ENCODE data around the gene FAM227B.

The FAM227B gene

DNA sequence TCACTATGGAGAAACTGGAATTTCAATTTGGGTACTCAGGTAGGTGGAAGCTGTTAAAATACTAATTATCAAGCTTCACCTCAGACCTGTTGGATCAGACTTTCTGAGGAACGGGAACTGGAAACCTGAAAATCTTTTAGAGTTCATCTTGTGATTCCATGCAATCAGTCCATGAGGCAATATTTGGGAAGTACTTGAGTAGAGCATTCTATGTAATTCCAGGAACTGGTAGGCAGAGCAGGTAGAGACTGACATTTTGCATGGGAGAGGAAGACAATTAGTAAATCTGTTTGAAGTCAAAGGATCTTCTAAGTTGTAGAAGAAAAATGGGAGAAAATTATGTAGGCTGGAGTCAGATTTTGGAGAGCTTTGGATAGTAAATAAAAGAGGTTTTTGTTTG is 154.5 kb downstream of the FAM227B start:
- H4K8ac ChIP-seq (ENCODE audit: low read depth, low read length), result no peak overlapping the region
- no peak overlapping the region for H2BK120ac ChIP-seq (ENCODE audit: low read depth, low read length)
- no peak for DNase-seq
- no peak overlapping the region for H2AK5ac ChIP-seq (ENCODE audit: low read length)
- no peak overlapping the region for H3K18ac ChIP-seq (ENCODE audit: low read length)
- H3K27ac ChIP-seq (ENCODE audit: low read depth, low read length), result no peak overlapping the region
- H3K4me2 ChIP-seq (ENCODE audit: low read length), result no peak overlapping the region
- H3K27me3 ChIP-seq (ENCODE audit: insufficient read depth, low read length, poor library complexity), result no peaks in the 10 kb centered on the region
- H3K4me3 ChIP-seq (ENCODE audit: low read length), result no peak overlapping the region
- no peak overlapping the region for H3K56ac ChIP-seq (ENCODE audit: low read length)
- H3K79me1 ChIP-seq (ENCODE audit: low read length), result no peaks in the 10 kb centered on the region
- no peak overlapping the region for H2BK5ac ChIP-seq (ENCODE audit: low read length)
- H3K4ac ChIP-seq (ENCODE audit: low read depth, low read length), result no peak overlapping the region
- no peak overlapping the region for H3K9ac ChIP-seq (ENCODE audit: low read length)
- no peak overlapping the region for H3K23ac ChIP-seq (ENCODE audit: low read length)
- no peak overlapping the region for H4K5ac ChIP-seq (ENCODE audit: low read length)
- no peaks in the 10 kb centered on the region for H3K36me3 ChIP-seq (ENCODE audit: control insufficient read depth, insufficient read depth, low read length)
- no peak overlapping the region for H2BK15ac ChIP-seq (replicated peaks; ENCODE audit: low read depth)
- no CpG with 5 or more reads among the region's 1 CpG for WGBS (ENCODE audit: extremely low coverage, insufficient coverage, low lambda C conversion rate)
- no peaks in the 10 kb centered on the region for H3K79me2 ChIP-seq (ENCODE audit: control insufficient read depth, insufficient read depth, low read length)
- H3K4me1 ChIP-seq (ENCODE audit: control insufficient read depth, low read depth, low read length), result no peaks in the 10 kb centered on the region

DNA sequence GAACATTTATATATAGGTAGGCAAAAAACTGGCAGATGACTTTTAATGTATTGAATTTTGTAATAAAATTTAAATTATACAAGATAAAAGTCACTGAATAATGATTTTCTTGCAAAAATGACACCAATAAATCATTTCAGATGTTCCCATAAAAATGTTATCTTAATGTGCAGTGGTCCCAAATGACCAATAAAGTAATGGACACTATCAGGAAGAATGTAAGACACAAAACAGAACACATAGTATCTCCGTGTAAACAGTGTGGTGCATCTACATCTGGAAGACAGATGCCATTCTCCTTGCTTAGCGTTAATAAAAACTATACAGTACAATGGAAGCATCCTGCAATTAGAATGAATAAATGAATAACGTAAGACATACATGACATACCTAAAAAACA is 156.1 kb downstream of the FAM227B start:
- Histone ChIP-seq H3K4me1 (ENCODE audit: control insufficient read depth, low read depth, low read length) (no peaks in the 10 kb centered on the region), H4K8ac (ENCODE audit: low read depth, low read length) (no peak overlapping the region), H2BK15ac (replicated peaks; ENCODE audit: low read depth) (no peak overlapping the region), H3K4ac (ENCODE audit: low read depth, low read length) (no peak overlapping the region), H4K5ac (ENCODE audit: low read length) (no peak overlapping the region), H3K79me2 (ENCODE audit: control insufficient read depth, insufficient read depth, low read length) (no peaks in the 10 kb centered on the region), H3K27ac (ENCODE audit: low read depth, low read length) (no peak overlapping the region), H3K18ac (ENCODE audit: low read length) (no peak overlapping the region), H2AK5ac (ENCODE audit: low read length) (no peak overlapping the region), H2BK120ac (ENCODE audit: low read depth, low read length) (no peak overlapping the region), H3K36me3 (ENCODE audit: control insufficient read depth, insufficient read depth, low read length) (no peaks in the 10 kb centered on the region), H2BK5ac (ENCODE audit: low read length) (no peak overlapping the region), H3K56ac (ENCODE audit: low read length) (no peak overlapping the region), H3K4me3 (ENCODE audit: low read length) (no peak overlapping the region), H3K9ac (ENCODE audit: low read length) (no peak overlapping the region), H3K23ac (ENCODE audit: low read length) (no peak overlapping the region), H3K79me1 (ENCODE audit: low read length) (no peaks in the 10 kb centered on the region), H3K27me3 (ENCODE audit: insufficient read depth, low read length, poor library complexity) (no peaks in the 10 kb centered on the region), H3K4me2 (ENCODE audit: low read length) (no peak overlapping the region)
- no CpG with 5 or more reads among the region's 3 CpGs for WGBS (ENCODE audit: extremely low coverage, insufficient coverage, low lambda C conversion rate)
- DNase-seq, result no peak

DNA sequence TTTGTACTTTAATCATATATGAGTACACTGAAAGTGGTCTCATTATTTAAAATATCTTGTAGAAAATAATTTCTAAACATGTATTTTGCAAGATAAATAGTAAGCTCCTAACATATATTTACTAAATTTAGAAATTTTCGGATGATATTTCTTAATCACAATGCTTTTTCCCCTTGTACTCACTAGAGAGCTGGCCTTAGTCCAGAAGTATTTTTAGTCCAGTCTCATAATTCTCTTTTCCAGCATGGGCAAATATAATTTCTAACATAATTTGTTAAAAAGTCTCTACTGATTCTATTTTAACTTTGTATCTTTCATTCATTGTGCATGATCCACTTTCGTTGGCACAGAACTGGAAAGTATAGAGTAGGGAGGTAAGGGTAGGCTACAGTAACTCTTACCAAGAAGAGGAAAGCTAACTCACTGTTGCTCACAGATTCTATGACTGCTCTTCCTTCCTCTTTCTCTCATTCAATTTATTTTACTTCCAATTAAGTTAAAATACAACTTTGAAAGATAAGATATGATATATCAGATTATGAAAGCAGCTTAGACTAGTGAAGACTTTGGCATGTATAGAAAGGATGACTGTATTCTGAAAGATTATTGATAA is 158.3 kb downstream of the FAM227B start:
- Histone ChIP-seq H3K18ac (ENCODE audit: low read length) (no peak overlapping the region), H3K36me3 (ENCODE audit: control insufficient read depth, insufficient read depth, low read length) (no peaks in the 10 kb centered on the region), H3K56ac (ENCODE audit: low read length) (no peak overlapping the region), H3K79me1 (ENCODE audit: low read length) (no peaks in the 10 kb centered on the region), H3K79me2 (ENCODE audit: control insufficient read depth, insufficient read depth, low read length) (no peaks in the 10 kb centered on the region), H4K8ac (ENCODE audit: low read depth, low read length) (no peak overlapping the region), H2AK5ac (ENCODE audit: low read length) (no peak overlapping the region), H4K5ac (ENCODE audit: low read length) (no peak overlapping the region), H2BK15ac (replicated peaks; ENCODE audit: low read depth) (no peak overlapping the region), H3K4me1 (ENCODE audit: control insufficient read depth, low read depth, low read length) (no peaks in the 10 kb centered on the region), H3K4me3 (ENCODE audit: low read length) (no peak overlapping the region), H3K4ac (ENCODE audit: low read depth, low read length) (no peak overlapping the region), H3K27ac (ENCODE audit: low read depth, low read length) (no peak overlapping the region), H2BK120ac (ENCODE audit: low read depth, low read length) (no peak overlapping the region), H3K9ac (ENCODE audit: low read length) (no peak overlapping the region), H3K27me3 (ENCODE audit: insufficient read depth, low read length, poor library complexity) (no peaks in the 10 kb centered on the region), H3K23ac (ENCODE audit: low read length) (no peak overlapping the region), H3K4me2 (ENCODE audit: low read length) (no peak overlapping the region), H2BK5ac (ENCODE audit: low read length) (no peak overlapping the region)
- no CpG with 5 or more reads among the region's 2 CpGs for WGBS (ENCODE audit: extremely low coverage, insufficient coverage, low lambda C conversion rate)
- DNase-seq, result no peak

DNA sequence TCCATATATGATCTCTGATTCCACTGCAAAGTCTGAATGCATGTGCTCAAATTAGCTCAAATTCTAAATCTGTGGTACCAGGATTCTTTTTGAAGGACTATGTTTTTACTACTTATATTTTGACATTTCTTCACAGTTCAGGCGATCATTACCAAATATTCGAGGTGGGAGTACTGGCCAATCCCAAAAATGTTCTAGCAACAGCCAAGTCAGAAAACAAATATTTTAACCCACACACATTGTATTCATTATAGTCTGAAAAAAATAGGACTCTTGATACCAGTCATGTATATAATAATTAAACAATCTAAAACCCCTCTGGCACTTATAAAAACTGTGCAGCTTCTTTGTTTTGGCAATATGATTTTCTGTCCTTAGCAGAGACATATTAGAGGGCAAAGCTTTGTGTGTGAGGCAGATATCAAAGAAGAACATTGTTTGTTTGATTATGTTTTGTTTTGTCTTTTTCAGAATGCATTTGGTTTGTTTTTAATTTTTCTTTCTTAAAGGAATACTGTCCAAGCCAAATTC is 160.1 kb downstream of the FAM227B start:
- H3K56ac ChIP-seq (ENCODE audit: low read length), result no peak overlapping the region
- no peak overlapping the region for H2AK5ac ChIP-seq (ENCODE audit: low read length)
- WGBS (ENCODE audit: extremely low coverage, insufficient coverage, low lambda C conversion rate), result no CpG with 5 or more reads among the region's 2 CpGs
- no peak for DNase-seq
- no peak overlapping the region for H2BK120ac ChIP-seq (ENCODE audit: low read depth, low read length)
- no peaks in the 10 kb centered on the region for H3K27me3 ChIP-seq (ENCODE audit: insufficient read depth, low read length, poor library complexity)
- H3K9ac ChIP-seq (ENCODE audit: low read length), result no peak overlapping the region
- no peak overlapping the region for H3K4me3 ChIP-seq (ENCODE audit: low read length)
- no peak overlapping the region for H4K8ac ChIP-seq (ENCODE audit: low read depth, low read length)
- no peaks in the 10 kb centered on the region for H3K36me3 ChIP-seq (ENCODE audit: control insufficient read depth, insufficient read depth, low read length)
- H2BK5ac ChIP-seq (ENCODE audit: low read length), result no peak overlapping the region
- H3K79me1 ChIP-seq (ENCODE audit: low read length), result no peaks in the 10 kb centered on the region
- H2BK15ac ChIP-seq (replicated peaks; ENCODE audit: low read depth), result no peak overlapping the region
- H3K4me1 ChIP-seq (ENCODE audit: control insufficient read depth, low read depth, low read length), result no peaks in the 10 kb centered on the region
- H3K79me2 ChIP-seq (ENCODE audit: control insufficient read depth, insufficient read depth, low read length), result no peaks in the 10 kb centered on the region
- H3K4me2 ChIP-seq (ENCODE audit: low read length), result no peak overlapping the region
- H4K5ac ChIP-seq (ENCODE audit: low read length), result no peak overlapping the region
- H3K18ac ChIP-seq (ENCODE audit: low read length), result no peak overlapping the region
- no peak overlapping the region for H3K4ac ChIP-seq (ENCODE audit: low read depth, low read length)
- no peak overlapping the region for H3K23ac ChIP-seq (ENCODE audit: low read length)
- no peak overlapping the region for H3K27ac ChIP-seq (ENCODE audit: low read depth, low read length)

DNA sequence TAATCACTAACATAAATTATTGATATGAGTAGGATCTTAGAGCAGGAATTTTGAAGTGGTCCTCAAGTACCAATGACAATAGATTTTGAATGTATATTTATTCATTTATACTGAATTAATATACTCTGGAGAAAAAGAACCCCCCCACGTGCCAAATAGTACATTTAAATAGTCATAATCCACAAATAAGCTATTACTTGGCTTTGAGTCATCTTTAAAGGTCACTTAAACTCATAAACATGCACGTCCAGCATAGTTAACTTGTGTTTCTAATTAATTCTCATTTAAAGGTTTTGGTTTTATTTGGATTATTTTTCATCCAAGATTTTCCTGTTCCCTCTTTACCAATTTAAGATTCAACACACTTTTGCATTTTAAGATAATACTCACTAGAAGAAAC is 162.5 kb downstream of the FAM227B start:
- Histone ChIP-seq H3K36me3 (ENCODE audit: control insufficient read depth, insufficient read depth, low read length) (no peaks in the 10 kb centered on the region), H2AK5ac (ENCODE audit: low read length) (no peak overlapping the region), H3K27me3 (ENCODE audit: insufficient read depth, low read length, poor library complexity) (no peaks in the 10 kb centered on the region), H3K4me1 (ENCODE audit: control insufficient read depth, low read depth, low read length) (no peaks in the 10 kb centered on the region), H3K18ac (ENCODE audit: low read length) (no peak overlapping the region), H3K23ac (ENCODE audit: low read length) (no peak overlapping the region), H3K4me2 (ENCODE audit: low read length) (no peak overlapping the region), H4K5ac (ENCODE audit: low read length) (no peak overlapping the region), H3K27ac (ENCODE audit: low read depth, low read length) (no peak overlapping the region), H3K4me3 (ENCODE audit: low read length) (no peak overlapping the region), H3K79me1 (ENCODE audit: low read length) (no peaks in the 10 kb centered on the region), H3K79me2 (ENCODE audit: control insufficient read depth, insufficient read depth, low read length) (no peaks in the 10 kb centered on the region), H3K4ac (ENCODE audit: low read depth, low read length) (no peak overlapping the region), H2BK5ac (ENCODE audit: low read length) (no peak overlapping the region), H4K8ac (ENCODE audit: low read depth, low read length) (no peak overlapping the region), H2BK120ac (ENCODE audit: low read depth, low read length) (no peak overlapping the region), H2BK15ac (replicated peaks; ENCODE audit: low read depth) (no peak overlapping the region), H3K9ac (ENCODE audit: low read length) (no peak overlapping the region), H3K56ac (ENCODE audit: low read length) (no peak overlapping the region)
- no peak for DNase-seq
- no CpG with 5 or more reads among the region's 2 CpGs for WGBS (ENCODE audit: extremely low coverage, insufficient coverage, low lambda C conversion rate)

DNA sequence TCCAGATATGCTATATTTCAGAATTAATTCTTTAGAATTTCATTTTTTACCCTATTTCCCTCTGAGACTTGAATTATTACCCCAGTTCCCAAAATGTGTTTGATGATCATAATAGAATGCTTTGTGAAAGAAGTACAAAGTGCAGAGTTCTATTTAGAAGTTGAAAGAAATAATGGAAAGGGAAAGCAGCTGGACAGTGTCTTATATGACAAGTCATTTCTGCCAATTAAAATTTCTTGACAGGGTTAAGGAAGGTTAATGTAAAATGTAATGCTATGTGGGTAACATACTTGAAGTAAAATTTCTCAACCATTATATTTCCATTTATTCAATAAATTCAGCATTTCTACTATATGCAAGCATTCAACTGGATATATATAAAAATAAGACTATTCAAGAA is 164.5 kb downstream of the FAM227B start:
- H2BK5ac ChIP-seq (ENCODE audit: low read length), result no peak overlapping the region
- H3K9ac ChIP-seq (ENCODE audit: low read length), result no peak overlapping the region
- no peak overlapping the region for H4K5ac ChIP-seq (ENCODE audit: low read length)
- no peaks in the 10 kb centered on the region for H3K27me3 ChIP-seq (ENCODE audit: insufficient read depth, low read length, poor library complexity)
- H3K18ac ChIP-seq (ENCODE audit: low read length), result no peak overlapping the region
- no peak overlapping the region for H2AK5ac ChIP-seq (ENCODE audit: low read length)
- no peaks in the 10 kb centered on the region for H3K36me3 ChIP-seq (ENCODE audit: control insufficient read depth, insufficient read depth, low read length)
- H3K79me1 ChIP-seq (ENCODE audit: low read length), result no peaks in the 10 kb centered on the region
- no peak overlapping the region for H3K4me2 ChIP-seq (ENCODE audit: low read length)
- no peaks in the 10 kb centered on the region for H3K79me2 ChIP-seq (ENCODE audit: control insufficient read depth, insufficient read depth, low read length)
- H3K4ac ChIP-seq (ENCODE audit: low read depth, low read length), result no peak overlapping the region
- no peak overlapping the region for H3K56ac ChIP-seq (ENCODE audit: low read length)
- no peak for DNase-seq
- no peak overlapping the region for H3K4me3 ChIP-seq (ENCODE audit: low read length)
- H2BK15ac ChIP-seq (replicated peaks; ENCODE audit: low read depth), result no peak overlapping the region
- no peak overlapping the region for H4K8ac ChIP-seq (ENCODE audit: low read depth, low read length)
- no peak overlapping the region for H3K27ac ChIP-seq (ENCODE audit: low read depth, low read length)
- H3K4me1 ChIP-seq (ENCODE audit: control insufficient read depth, low read depth, low read length), result no peaks in the 10 kb centered on the region
- H3K23ac ChIP-seq (ENCODE audit: low read length), result no peak overlapping the region
- no peak overlapping the region for H2BK120ac ChIP-seq (ENCODE audit: low read depth, low read length)
